Stimulated activated CD4-positive, alpha-beta T cell treated with anti-CD3 and anti-CD28 coated beads, Interleukin-2, amount 100 ng/mL, for 4 hours (primary cell): ENCODE measurements around the gene PTGFRN.
"Not testable (repeated sequence)": the region's sequence is repeated elsewhere in the genome, so short reads cannot be mapped to it uniquely, and the experiment has no call there.

Experiments
- DNase-seq: peaks from one replicate; pipeline ENCODE4 v3.0.0-alpha.2; 2020; ENCODE audit warnings: low read depth

Gene PTGFRN

DNA sequence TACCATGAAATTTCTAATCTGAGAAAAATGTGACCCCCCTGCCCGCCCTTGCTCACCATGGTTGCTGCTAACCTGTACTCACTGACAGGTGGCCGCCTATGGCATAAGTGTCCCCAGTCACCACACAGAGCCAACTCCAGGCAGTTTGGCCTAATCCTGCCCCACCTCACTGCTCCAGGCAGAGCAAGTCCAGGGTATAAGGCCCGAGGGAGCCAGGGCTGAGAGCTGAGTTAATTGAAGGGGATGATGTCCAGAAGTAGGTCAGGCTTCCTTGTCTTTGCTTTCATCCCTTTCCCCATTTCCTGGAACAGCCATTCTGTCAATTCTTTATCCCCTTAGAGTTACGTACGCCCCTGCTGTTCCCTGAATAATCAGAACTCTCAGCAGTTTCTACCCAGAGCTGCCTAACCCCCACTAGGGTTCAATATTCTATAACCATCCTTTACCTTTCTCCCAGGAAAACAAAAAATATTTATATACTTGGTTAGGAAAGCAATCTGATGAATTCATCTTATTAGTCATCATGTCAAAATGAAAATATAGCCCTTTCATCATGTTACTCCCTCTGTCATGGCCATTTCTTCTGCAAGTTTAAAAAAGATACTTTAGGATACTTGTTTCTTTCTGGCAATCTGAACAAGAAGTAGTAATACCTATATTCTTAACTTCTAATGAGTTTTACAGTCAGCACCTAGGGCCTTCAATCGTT lies 62.4 kb downstream of the PTGFRN start:
- DNase-seq: no peak

DNA sequence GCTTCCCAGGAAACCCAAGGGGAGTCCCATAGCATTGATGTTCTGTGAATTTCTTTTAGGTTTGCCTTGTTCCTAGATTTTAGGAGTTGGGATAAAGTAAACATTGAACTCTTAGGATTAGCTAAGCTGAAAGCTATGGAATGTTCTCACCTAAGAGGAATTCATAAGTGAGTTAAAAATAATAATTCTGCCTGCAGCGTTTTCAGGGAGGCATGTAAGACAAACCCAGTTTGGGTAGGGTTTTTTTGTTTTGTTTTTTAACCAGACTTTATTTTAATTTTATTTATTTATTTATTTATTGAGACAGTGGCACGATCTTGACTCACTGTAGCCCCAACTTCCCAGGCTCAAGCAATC lies 62.9 kb downstream of the PTGFRN start:
- DNase-seq: no peak

DNA sequence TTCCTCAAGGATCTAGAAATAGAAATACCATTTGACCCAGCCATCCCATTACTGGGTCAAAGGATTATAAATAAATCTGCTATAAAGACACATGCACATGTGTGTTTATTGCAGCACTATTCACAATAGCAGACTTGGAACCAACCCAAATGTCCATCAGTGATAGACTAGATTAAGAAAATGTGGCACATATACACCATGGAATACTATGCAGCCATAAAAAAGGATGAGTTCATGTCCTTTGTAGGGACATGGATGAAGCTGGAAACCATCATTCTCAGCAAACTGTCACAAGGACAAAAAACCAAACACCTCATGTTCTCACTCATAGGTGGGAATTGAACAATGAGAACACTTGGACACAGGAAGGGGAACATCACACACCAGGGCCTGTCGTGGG lies 70.6 kb downstream of the PTGFRN start:
- not testable (repeated sequence) for DNase-seq

- no peak for DNase-seq
Observed at GRCh38 chr1:116981521-116982037, 71.9 kb downstream of the PTGFRN start.

GRCh38 chr1:116982319-116983004 lies 72.7 kb downstream of the PTGFRN start:
- no peak for DNase-seq

DNA sequence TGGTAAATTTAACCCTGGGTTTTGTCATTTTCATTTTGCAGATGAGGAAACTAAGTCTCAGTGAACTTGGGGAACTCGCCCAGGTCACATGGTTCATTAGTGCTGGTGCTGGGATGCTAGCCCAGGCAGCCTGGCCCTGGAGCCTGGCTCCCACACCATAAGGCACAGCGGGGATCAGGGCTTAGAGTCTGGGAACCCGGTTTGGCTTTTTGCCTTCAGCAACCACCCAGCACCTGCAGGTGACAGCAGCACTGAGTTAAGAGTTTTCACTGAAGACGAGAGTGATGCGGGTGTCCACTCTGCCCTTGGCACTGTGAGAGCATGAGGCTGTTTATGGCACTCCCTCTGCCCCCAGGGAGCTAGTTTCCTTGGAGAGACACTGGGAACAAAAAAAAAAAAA lies 73.4 kb downstream of the PTGFRN start:
- DNase-seq: no peak

DNA sequence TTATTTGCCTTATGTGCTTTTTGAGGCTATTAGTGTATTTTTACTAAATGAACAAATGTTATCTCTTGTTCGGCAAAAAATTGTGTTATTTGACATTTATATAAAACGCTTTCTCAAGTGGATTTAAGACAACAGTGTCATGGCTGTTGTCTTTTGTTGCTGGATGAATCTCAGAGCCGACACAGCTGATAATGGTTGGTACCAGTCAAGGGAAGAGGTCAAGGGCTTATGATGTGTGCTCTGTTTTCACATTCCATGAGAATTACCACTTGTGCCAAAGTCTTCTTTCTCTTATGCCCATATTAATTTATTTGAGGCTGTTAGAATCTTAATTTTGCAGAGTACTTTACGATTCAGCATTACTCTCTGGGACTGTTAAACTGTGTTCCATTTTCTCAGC lies 74.0 kb downstream of the PTGFRN start:
- no peak for DNase-seq

- DNase-seq: no peak
Observed at GRCh38 chr1:116984406-116985160, 74.9 kb downstream of the PTGFRN start.

DNA sequence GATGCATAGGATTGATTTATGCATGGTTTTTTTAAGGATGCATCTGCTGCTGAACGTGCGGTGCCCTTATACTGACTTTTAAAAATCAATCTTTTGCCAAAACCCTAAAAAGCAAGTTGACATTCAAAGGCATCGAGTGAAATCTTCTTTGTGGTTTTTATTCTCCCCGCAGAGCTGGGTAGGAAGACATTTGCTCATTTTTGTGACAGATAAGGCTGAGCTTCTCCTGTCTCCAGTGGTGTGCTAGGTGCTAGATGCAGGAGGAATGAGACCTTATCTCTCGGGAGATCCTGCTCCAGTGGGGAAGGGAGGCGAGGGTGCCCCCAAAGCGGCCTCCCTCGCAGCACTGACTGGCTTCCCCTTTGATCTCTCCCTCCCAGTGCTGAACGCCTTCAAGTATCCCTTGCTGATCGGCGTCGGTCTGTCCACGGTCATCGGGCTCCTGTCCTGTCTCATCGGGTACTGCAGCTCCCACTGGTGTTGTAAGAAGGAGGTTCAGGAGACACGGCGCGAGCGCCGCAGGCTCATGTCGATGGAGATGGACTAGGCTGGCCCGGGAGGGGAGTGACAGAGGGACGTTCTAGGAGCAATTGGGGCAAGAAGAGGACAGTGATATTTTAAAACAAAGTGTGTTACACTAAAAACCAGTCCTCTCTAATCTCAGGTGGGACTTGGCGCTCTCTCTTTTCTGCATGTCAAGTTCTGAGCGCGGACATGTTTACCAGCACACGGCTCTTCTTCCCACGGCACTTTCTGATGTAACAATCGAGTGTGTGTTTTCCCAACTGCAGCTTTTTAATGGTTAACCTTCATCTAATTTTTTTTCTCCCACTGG lies 76.9 kb downstream of the PTGFRN start:
- DNase-seq: peak; percentile 31

GRCh38 chr1:116987256-116987555 lies 77.5 kb downstream of the PTGFRN start:
- DNase-seq: peak; percentile 76

DNA sequence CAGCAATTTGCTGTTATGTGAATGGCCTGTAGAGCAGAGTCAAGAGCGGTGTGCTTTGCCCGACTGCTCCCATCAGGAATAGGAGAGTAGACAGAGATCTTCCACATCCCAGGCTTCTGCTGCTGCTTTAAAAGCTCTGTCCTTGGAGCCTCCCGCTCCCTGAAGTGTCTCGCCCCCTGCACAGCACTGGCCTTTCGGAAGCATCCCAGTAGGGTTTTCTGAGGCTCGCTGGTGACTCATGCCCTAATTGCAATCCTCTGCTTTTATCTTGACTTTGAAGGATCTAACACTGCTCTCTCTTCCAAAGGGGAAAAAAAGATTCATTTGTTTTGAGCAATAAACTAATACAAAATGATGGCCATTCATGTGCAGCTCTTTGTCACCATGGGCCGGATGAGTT lies 78.5 kb downstream of the PTGFRN start:
- DNase-seq: no peak

DNA sequence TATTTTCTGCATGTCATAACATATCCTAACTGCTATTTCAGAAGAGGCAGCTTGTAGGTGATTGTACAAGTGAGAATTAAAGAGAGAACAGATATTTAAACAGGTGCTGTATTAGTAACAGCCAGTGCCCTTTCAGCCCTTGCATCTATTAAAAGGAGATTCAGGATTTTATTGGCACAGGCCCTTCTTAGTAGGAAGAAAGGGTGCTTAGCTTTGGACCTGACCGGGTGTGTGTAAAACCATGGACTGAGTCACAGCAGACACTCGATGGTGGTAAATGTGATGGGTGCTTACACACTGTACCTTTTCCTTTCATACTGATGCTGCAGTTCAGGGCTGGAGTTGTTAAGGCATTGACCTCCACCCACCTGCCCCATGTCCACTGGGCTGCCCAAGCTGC lies 79.2 kb downstream of the PTGFRN start:
- no peak for DNase-seq

- DNase-seq: no peak
Observed at GRCh38 chr1:116989835-116990234, 80.1 kb downstream of the PTGFRN start.

DNA sequence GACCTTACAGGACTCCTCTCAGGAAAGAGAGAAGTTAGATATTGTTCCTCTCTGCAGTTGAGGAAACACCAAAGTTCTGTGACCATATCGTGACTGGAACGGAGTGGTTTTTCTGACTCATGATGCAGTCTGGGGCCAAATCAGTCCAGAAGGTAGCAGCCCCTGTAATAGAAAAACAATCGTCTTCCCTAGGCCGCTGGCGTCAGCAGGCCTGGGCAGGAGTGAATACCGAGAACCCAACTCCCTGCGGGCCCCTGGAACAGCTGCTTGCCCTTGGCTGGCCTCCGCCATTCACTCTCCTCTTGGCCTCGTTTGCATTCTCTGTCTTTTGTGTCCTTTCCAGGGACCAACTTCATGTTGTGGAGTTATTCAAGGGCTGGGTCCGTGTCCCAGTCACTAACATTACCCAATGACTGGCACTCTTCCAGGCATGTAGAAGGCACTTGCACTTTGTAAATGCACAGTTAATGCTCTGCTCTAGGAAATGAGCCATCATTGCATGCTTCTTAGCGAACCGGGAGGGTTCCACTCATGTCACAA lies 81.0 kb downstream of the PTGFRN start:
- no peak for DNase-seq

- no peak for DNase-seq
Observed at GRCh38 chr1:116991171-116991845, 81.6 kb downstream of the PTGFRN start.

GRCh38 chr1:116991918-116992317 lies 82.2 kb downstream of the PTGFRN start:
- no peak for DNase-seq

DNA sequence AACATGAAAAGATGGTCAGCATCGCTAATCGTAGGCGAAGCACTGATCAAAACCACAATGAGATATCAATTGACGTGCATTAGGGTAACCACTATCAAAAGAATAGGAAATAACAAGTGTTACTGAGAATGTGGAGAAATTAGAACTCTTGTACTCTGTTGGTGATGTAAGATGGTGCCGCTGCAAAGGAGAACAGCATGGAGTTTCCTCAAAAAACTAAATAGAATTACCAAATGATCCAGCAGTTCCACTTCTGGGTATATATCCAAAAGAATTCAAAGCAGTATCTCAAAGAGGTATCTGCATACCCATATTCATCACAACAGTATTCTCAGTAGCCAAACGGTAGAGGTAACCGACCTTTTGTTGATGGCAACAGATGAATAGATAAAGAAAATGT lies 83.6 kb downstream of the PTGFRN start:
- DNase-seq: no peak

DNA sequence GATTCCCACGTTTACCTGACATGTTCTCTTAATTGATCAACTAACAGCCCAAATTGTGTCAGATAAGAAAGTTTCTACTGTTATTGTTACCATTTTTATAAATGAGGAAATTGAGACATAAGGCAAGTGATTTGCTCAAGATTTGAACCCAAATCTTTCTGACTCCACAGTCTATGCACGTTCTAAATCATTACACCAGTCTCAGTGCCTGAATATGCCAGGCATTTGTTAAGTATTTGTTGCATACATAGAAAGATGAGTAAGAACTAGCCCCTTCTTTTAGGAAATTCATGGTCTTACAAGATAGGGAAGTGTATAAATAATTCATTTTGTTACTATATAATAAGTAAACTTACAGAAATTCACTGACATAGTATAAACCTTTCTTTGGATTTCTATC lies 84.7 kb downstream of the PTGFRN start:
- DNase-seq: no peak

GRCh38 chr1:116997066-116997465 lies 87.3 kb downstream of the PTGFRN start:
- DNase-seq: no peak

GRCh38 chr1:116997636-116998035 lies 87.9 kb downstream of the PTGFRN start:
- no peak for DNase-seq

DNA sequence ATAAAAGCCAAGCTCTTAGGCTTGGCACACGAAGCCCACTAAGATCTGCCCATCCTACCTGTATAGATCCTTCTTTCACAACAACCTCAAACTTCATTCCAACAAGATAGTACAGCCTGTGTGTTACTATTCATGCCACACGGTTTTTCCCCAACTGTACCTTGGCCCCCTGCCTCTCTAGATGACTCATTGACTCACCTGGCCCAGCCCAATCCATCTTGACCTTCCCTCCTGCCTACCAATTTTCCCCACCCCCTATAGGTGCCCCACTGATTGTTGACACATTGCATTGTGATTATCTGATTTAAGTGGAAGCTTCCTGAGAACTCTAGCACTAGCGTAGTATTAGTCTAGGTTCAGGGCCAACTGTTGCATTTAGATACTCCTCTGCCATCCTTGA lies 89.9 kb downstream of the PTGFRN start:
- no peak for DNase-seq
